Measurements from ENCODE around the gene RAB5B.

The RAB5B gene

DNA sequence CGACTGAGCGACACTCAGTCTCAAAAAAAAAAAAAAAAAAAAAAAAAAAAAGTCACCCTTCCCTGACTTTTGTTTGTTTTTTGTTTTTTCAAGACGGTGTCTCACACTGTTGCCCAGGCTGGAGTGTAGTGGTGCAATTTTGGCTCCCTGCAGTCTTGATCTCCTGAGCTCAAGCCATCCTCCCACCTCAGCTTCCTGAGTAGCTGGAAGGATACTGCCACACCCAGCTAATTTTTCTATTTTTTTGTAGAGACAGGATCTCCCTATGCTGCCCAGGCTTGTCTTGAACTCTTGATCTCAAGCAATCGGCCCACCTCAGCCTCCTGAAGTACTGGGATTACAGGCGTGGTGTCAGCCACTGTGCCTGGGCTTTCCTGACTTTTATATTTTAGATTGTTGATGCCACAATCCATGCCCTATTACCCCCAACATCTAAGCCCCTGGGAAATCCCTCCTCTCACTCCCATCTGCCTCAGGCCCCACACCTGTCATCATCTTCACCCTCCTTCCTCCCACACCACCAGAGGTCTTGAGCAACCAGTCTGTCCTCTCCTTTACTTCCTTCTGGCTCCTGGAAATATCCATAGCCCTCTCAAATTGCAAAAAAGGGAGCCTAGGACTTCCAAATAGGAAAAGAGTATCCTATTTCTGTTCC, 54.8 kb downstream of the RAB5B start:
- ChIA-PET POLR2A (ENCODE audit: low non-redundant PET) (interaction anchor here (0.7 kb wide), 1 partner anchor 33 kb away, joined by 3 read pairs; no protein-coding TSS in a partner anchor), CTCF (interaction anchor here (0.8 to 1.3 kb wide), 4 partner anchors 13 to 36 kb away, joined by 3 to 5 read pairs (median 4); no protein-coding TSS in a partner anchor)
- peak overlapping the region; percentile 69 for H3K27ac ChIP-seq
- DNase-seq (ENCODE audit: low spot score), result no peak
- TF ChIP-seq, protein P1, sequence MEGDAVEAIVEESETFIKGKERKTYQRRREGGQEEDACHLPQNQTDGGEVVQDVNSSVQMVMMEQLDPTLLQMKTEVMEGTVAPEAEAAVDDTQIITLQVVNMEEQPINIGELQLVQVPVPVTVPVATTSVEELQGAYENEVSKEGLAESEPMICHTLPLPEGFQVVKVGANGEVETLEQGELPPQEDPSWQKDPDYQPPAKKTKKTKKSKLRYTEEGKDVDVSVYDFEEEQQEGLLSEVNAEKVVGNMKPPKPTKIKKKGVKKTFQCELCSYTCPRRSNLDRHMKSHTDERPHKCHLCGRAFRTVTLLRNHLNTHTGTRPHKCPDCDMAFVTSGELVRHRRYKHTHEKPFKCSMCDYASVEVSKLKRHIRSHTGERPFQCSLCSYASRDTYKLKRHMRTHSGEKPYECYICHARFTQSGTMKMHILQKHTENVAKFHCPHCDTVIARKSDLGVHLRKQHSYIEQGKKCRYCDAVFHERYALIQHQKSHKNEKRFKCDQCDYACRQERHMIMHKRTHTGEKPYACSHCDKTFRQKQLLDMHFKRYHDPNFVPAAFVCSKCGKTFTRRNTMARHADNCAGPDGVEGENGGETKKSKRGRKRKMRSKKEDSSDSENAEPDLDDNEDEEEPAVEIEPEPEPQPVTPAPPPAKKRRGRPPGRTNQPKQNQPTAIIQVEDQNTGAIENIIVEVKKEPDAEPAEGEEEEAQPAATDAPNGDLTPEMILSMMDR (conservative IDR thresholded peaks at IDR 0.05; ENCODE audit: low read depth), result no peak

DNA sequence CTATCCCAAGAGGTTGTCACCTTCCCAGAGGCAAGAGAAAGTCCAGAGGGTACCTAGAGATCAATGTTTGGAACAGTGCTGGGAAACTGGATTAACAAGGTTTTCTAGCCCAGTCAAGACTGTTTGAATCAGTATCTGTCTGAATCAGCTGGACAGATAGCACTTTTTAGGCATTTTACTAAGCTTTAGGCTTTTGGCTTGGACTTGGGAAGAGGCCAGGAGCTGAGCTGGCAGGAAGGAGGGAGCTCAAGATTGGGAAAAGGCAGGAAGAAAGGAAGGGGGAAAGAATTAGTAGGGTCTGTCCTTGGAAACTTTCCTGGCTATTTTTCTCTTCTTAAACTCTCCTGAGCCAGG, 55.3 kb downstream of the RAB5B start:
- peak overlapping the region; percentile 69 for H3K27ac ChIP-seq
- no peak for DNase-seq (ENCODE audit: low spot score)
- POLR2A ChIA-PET (ENCODE audit: low non-redundant PET), result interaction anchor here (0.7 kb wide), 1 partner anchor 33 kb away, joined by 3 read pairs; no protein-coding TSS in a partner anchor
- CTCF ChIA-PET, result interaction anchor here (0.8 to 1.3 kb wide), 5 partner anchors 9 to 36 kb away, joined by 3 to 5 read pairs (median 4); no protein-coding TSS in a partner anchor
- TF ChIP-seq, protein P1 (conservative IDR thresholded peaks at IDR 0.05; ENCODE audit: low read depth), result no peak

DNA sequence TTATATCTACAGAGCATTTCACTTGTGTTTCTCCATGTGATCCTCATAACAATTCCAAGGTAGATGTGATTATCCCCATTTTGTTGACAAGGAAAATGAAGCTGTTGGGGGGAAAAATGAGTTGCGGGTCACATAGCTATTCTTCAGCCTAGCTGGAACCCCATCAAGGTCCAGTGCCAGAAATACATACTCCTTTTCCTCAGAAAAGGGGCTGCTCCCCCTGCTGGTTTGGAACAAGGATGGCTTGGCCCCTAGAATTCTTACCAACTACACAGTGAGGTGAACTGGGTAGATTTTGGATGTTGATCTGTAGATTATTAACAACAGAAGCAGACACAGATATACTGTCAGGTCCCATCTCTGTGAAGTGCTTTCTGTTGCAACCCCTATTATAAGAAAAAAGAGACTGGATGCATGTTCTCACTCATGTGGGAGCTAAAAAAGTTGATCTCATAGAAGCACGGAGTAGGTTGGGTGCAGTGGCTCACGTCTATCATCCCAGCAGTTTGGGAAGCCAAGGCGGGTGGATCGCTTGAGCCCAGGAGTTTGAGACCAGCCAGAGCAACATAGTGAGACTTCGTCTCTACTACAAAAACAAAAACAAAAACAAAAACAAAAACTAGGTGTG, 55.9 kb downstream of the RAB5B start:
- ChIA-PET POLR2A (ENCODE audit: low non-redundant PET) (interaction anchor here (0.6 kb wide), 1 partner anchor 32 kb away, joined by 5 read pairs; no protein-coding TSS in a partner anchor), CTCF (interaction anchor here (0.6 to 1.3 kb wide), 5 partner anchors 10 to 167 kb away, joined by 3 to 5 read pairs (median 4); no protein-coding TSS in a partner anchor)
- H3K27ac ChIP-seq, result no peak overlapping the region
- TF ChIP-seq, protein P1 (conservative IDR thresholded peaks at IDR 0.05; ENCODE audit: low read depth), result peak; percentile 67
- peak; percentile 57 for DNase-seq (ENCODE audit: low spot score)

DNA sequence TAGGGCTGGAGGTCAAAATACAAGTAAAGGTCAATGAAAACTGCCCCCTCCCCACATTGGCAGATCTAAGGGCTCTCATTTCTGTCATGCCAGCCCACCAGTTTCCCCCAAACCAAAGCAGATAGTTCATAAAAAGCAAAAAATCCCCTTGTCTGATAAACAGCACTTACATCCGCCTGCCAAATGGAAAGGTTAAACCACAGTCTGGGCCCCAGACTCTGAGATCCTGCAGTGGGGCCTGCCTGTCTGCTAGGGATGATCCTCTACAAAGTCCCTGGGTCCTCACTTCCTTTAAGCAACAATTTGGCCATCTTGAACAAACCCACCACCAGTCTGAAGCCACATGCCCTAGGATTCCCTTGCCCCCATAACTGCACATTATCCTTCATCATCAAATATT, 58.1 kb downstream of the RAB5B start:
- ChIA-PET CTCF (no interaction called here), POLR2A (ENCODE audit: low non-redundant PET) (no interaction called here)
- no peak overlapping the region for H3K27ac ChIP-seq
- TF ChIP-seq, protein P1 (conservative IDR thresholded peaks at IDR 0.05; ENCODE audit: low read depth), result no peak
- DNase-seq (ENCODE audit: low spot score), result no peak

DNA sequence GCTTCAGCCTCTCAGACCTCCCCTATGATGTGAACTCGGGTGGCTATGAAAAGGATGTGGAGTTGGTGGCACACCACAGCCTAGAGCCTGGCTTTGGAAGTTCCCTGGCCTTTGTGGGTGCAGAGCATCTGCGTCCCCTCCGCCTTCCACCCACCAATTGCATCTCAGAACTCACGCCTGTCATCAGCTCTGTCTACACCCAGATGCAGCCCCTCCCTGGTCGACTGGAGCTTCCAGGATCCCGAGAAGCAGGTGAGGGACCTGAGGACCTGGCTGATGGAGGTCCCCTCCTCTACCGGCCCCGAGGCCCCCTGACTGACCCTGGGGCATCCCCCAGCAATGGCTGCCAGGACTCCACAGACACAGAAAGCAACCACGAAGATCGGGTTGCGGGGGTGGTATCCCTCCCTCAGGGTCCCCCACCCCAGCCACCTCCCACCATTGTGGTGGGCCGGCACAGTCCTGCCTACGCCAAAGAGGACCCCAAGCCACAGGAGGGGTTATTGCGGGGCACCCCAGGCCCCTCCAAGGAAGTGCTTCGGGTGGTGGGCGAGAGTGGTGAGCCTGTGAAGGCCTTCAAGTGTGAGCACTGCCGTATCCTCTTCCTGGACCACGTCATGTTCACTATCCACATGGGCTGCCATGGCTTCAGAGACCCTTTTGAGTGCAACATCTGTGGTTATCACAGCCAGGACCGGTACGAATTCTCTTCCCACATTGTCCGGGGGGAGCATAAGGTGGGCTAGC, 60.9 kb downstream of the RAB5B start:
- no peak overlapping the region for H3K27ac ChIP-seq
- ChIA-PET POLR2A (ENCODE audit: low non-redundant PET) (interaction anchor here (0.6 kb wide), 1 partner anchor 141 kb away, joined by 4 read pairs; no protein-coding TSS in a partner anchor), CTCF (no interaction called here)
- TF ChIP-seq, protein P1 (conservative IDR thresholded peaks at IDR 0.05; ENCODE audit: low read depth), result no peak
- DNase-seq (ENCODE audit: low spot score), result no peak

DNA sequence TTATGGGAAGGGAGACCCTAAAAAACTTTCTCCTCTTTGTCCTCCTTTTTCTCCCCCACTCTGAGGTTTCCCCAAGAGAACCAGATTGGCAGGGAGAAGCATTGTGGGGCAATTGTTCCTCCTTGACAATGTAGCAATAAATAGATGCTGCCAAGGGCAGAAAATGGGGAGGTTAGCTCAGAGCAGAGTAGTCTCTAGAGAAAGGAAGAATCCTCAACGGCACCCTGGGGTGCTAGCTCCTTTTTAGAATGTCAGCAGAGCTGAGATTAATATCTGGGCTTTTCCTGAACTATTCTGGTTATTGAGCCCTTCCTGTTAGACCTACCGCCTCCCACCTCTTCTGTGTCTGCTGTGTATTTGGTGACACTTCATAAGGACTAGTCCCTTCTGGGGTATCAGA, 63.3 kb downstream of the RAB5B start:
- POLR2A ChIA-PET (ENCODE audit: low non-redundant PET), result no interaction called here
- CTCF ChIA-PET, result interaction anchor here (0.6 kb wide), 1 partner anchor 111 kb away, joined by 3 read pairs; no protein-coding TSS in a partner anchor

More for the DNA sequence above, 63.3 kb downstream of the RAB5B start:
- H3K27ac ChIP-seq, result no peak overlapping the region
- DNase-seq (ENCODE audit: low spot score), result no peak
- TF ChIP-seq, protein P1 (conservative IDR thresholded peaks at IDR 0.05; ENCODE audit: low read depth), result no peak

Measured in RWPE1 (cell line).